ENCODE data around the gene MRPL40. TPM values are rescaled to one million over a fixed set of nuclear protein-coding genes. Genes with fewer than 3 reads are reported as not detected.

MRPL40 gene
- total RNA-seq, 4 donors from 2014 or later = 10.9 to 29.2 (median 13.7) TPM

DNA sequence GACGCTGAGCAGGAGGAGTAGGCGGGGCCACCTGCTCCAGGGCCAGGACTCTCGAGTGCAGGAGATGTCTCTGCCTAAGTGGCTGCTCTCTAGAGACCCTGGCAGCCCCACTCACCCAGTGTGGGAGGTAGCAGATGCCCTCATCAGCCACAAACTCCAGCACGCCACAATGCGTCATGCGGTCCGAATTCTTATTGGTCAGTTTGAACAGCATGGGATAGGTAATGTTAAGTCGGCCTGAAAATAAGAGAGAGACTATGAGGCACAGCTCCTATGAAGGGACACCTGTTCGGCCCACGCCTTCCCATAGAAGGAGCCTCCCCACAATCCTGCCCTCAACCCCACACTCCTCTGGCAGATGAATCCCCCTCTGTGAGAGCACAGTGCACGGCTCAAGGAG is 39.2 kb downstream of the MRPL40 start:
- no peak for DNase-seq
- Histone ChIP-seq H3K4me1 (no peaks in the 10 kb centered on the region), H3K9me3 (no peaks in the 10 kb centered on the region), H3K4me3 (no peak overlapping the region), H3K36me3 (peaks cover 0 to 46% (median 21%) of the 10 kb centered on the region in 4 donors), H3K27me3 (no peaks in the 10 kb centered on the region), H3K27ac (no peak overlapping the region)
- intact Hi-C loops (cut with DNase I; ENCODE audit: low total_unique reads) (no loop called here), in situ Hi-C loops (cut with MboI; ENCODE audit: low pct_ligation_motif_present in 1 of 4, low pct_unique_long_range_greater_than_20kb in 1 of 4, low sequenced_read_pairs in 3 of 4) (no loop called here)
- TF ChIP-seq, protein P1, sequence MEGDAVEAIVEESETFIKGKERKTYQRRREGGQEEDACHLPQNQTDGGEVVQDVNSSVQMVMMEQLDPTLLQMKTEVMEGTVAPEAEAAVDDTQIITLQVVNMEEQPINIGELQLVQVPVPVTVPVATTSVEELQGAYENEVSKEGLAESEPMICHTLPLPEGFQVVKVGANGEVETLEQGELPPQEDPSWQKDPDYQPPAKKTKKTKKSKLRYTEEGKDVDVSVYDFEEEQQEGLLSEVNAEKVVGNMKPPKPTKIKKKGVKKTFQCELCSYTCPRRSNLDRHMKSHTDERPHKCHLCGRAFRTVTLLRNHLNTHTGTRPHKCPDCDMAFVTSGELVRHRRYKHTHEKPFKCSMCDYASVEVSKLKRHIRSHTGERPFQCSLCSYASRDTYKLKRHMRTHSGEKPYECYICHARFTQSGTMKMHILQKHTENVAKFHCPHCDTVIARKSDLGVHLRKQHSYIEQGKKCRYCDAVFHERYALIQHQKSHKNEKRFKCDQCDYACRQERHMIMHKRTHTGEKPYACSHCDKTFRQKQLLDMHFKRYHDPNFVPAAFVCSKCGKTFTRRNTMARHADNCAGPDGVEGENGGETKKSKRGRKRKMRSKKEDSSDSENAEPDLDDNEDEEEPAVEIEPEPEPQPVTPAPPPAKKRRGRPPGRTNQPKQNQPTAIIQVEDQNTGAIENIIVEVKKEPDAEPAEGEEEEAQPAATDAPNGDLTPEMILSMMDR (IDR thresholded peaks at IDR 0.05) = no peak
- no peak for TF ChIP-seq POLR2AphosphoS5 (IDR thresholded peaks at IDR 0.05)
- no peak for TF ChIP-seq POLR2A (IDR thresholded peaks at IDR 0.05)
- TF ChIP-seq EP300 (IDR thresholded peaks at IDR 0.05; ENCODE audit: low read depth) = no peak
- 93% methylated on average over 11 of the region's 11 CpGs; no CpG with 5 or more reads in 1 of the 2 donors for WGBS, 2 donors (ENCODE audit: low coverage in 1 of 2)

GRCh38 chr22:19472233-19472632 is 39.9 kb downstream of the MRPL40 start:
- no peak for DNase-seq
- no peaks in the 10 kb centered on the region for H3K27me3 ChIP-seq
- intact Hi-C loops (cut with DNase I; ENCODE audit: low total_unique reads) = no loop called here
- WGBS, 2 donors (ENCODE audit: low coverage in 1 of 2) = 90 to 93% methylated on average over 3 to 8 of the region's 8 CpGs
- TF ChIP-seq, protein P1 (IDR thresholded peaks at IDR 0.05) = no peak
- TF ChIP-seq EP300 (IDR thresholded peaks at IDR 0.05; ENCODE audit: low read depth) = no peak
- TF ChIP-seq POLR2A (IDR thresholded peaks at IDR 0.05) = no peak
- TF ChIP-seq POLR2AphosphoS5 (IDR thresholded peaks at IDR 0.05) = no peak
- H3K27ac ChIP-seq = no peak overlapping the region
- in situ Hi-C loops (cut with MboI; ENCODE audit: low pct_ligation_motif_present in 1 of 4, low pct_unique_long_range_greater_than_20kb in 1 of 4, low sequenced_read_pairs in 3 of 4) = no loop called here
- H3K4me3 ChIP-seq = no peak overlapping the region
- H3K9me3 ChIP-seq = no peaks in the 10 kb centered on the region
- H3K4me1 ChIP-seq = peaks cover 2 to 6% (median 3%) of the 10 kb centered on the region in 4 donors
- peaks cover 0 to 39% (median 18%) of the 10 kb centered on the region in 4 donors for H3K36me3 ChIP-seq

- intact Hi-C loops (cut with DNase I; ENCODE audit: low total_unique reads) = no loop called here
- H3K27me3 ChIP-seq = no peaks in the 10 kb centered on the region
- no peak overlapping the region for H3K4me3 ChIP-seq
- H3K27ac ChIP-seq = no peak overlapping the region
- TF ChIP-seq POLR2AphosphoS5 (IDR thresholded peaks at IDR 0.05) (no peak), POLR2A (IDR thresholded peaks at IDR 0.05) (no peak), EP300 (IDR thresholded peaks at IDR 0.05; ENCODE audit: low read depth) (no peak)
- TF ChIP-seq, protein P1 (IDR thresholded peaks at IDR 0.05) = no peak
- peaks cover 12 to 16% (median 14%) of the 10 kb centered on the region in 4 donors for H3K4me1 ChIP-seq
- H3K9me3 ChIP-seq = no peaks in the 10 kb centered on the region
- in situ Hi-C loops (cut with MboI; ENCODE audit: low pct_ligation_motif_present in 1 of 4, low pct_unique_long_range_greater_than_20kb in 1 of 4, low sequenced_read_pairs in 3 of 4) = no loop called here
- DNase-seq = no peak
- WGBS, 2 donors (ENCODE audit: low coverage in 1 of 2) = 90% methylated on average over 3 of the region's 3 CpGs; no CpG with 5 or more reads in 1 of the 2 donors
- peaks cover 0 to 33% (median 12%) of the 10 kb centered on the region in 4 donors for H3K36me3 ChIP-seq
These were observed 41.2 kb downstream of the MRPL40 start for GRCh38 chr22:19473578-19473977.

DNA sequence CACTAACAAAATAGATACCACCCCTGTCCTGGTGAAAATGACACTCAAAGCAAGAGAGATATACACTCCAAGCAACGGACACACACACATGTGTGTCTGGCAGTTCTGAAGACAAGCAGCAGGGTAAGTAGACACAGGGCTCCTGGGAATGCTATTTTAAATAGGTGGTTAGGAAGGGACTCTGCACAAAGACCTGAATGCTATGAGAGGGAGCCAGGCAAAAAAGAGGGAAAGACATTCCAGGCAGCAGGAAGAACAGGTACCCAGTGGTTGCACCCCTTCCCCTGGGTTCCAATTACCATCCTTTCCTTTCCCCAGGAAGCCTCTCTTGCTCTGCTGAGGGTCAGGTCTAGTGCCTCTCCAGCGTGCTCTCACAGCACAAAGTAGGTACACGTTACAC is 43.7 kb downstream of the MRPL40 start:
- TF ChIP-seq POLR2AphosphoS5 (IDR thresholded peaks at IDR 0.05) = no peak
- TF ChIP-seq POLR2A (IDR thresholded peaks at IDR 0.05) = no peak
- no peak for TF ChIP-seq EP300 (IDR thresholded peaks at IDR 0.05; ENCODE audit: low read depth)
- TF ChIP-seq, protein P1 (IDR thresholded peaks at IDR 0.05) = no peak
- Histone ChIP-seq H3K4me3 (no peak overlapping the region), H3K36me3 (peaks cover 0 to 10% (median 3%) of the 10 kb centered on the region in 4 donors), H3K9me3 (no peaks in the 10 kb centered on the region), H3K27ac (no peak overlapping the region), H3K4me1 (peaks cover 16 to 22% (median 21%) of the 10 kb centered on the region in 4 donors), H3K27me3 (no peaks in the 10 kb centered on the region)
- in situ Hi-C loops (cut with MboI; ENCODE audit: low pct_ligation_motif_present in 1 of 4, low pct_unique_long_range_greater_than_20kb in 1 of 4, low sequenced_read_pairs in 3 of 4) = no loop called here
- intact Hi-C loops (cut with DNase I; ENCODE audit: low total_unique reads) = no loop called here
- 77 to 90% methylated on average over 2 to 3 of the region's 3 CpGs for WGBS, 2 donors (ENCODE audit: low coverage in 1 of 2)
- DNase-seq = no peak
